HepG2 (cell line): ENCODE results near the gene TOP2A. TPM values are rescaled to one million over a fixed set of nuclear protein-coding genes. Genes with fewer than 3 reads are reported as not detected.
A peak's percentile ranks its signal among the peaks of the same experiment; 100 is the strongest.

Source experiments
- ATF7 ChIP-seq, 2 experiments: fragments of 450-650 bp in 1 of 2; sonication (generic) in 1 of 2; formaldehyde crosslinking in 1 of 2; IDR thresholded peaks; 2 replicates each; pipeline versions ENCODE4 v1.4.0 to v1.6.1; 2016 to 2020; ENCODE audit warnings: antibody characterized with exemption in 1 of 2, mild to moderate bottlenecking in 1 of 2, missing genetic modification reagents in 1 of 2
- CEBPG ChIP-seq: IDR thresholded peaks from 2 replicates; pipeline ENCODE4 v1.6.1; 2016
- CERS6 ChIP-seq: sonication (generic); formaldehyde crosslinking; IDR thresholded peaks from 2 replicates; pipeline ENCODE4 v1.5.0; 2020; ENCODE audit warnings: missing genetic modification reagents
- FOSL2 ChIP-seq: sonication (generic); formaldehyde crosslinking; IDR thresholded peaks from 2 replicates; pipeline ENCODE4 v1.4.0; 2020; ENCODE audit warnings: missing genetic modification reagents
- GTF2F1 ChIP-seq: fragments of 150-350 bp; IDR thresholded peaks from 2 replicates; pipeline ENCODE4 v1.6.1; 2014; ENCODE audit warnings: low read length
- KDM5B ChIP-seq: sonication (generic); formaldehyde crosslinking; IDR thresholded peaks from 2 replicates; pipeline ENCODE4 v1.4.0; 2020; ENCODE audit warnings: missing genetic modification reagents, mild to moderate bottlenecking, borderline replicate concordance
- MXD1 ChIP-seq: sonication (generic); formaldehyde crosslinking; IDR thresholded peaks from 2 replicates; pipeline ENCODE4 v1.4.0; 2020; ENCODE audit warnings: mild to moderate bottlenecking, missing genetic modification reagents
- MXD4 ChIP-seq: IDR thresholded peaks from 2 replicates; pipeline ENCODE4 v1.6.1; 2016; ENCODE audit warnings: mild to moderate bottlenecking, missing biosample characterization, missing genetic modification reagents
- MYC ChIP-seq: sonication (generic); formaldehyde crosslinking; IDR thresholded peaks from 2 replicates; pipeline ENCODE4 v1.9.0; 2021; ENCODE audit warnings: missing genetic modification reagents, borderline replicate concordance
- PAX8 ChIP-seq: sonication (generic); formaldehyde crosslinking; IDR thresholded peaks from 2 replicates; pipeline ENCODE4 v1.8.0; 2022; ENCODE audit warnings: mild to moderate bottlenecking, missing genetic modification reagents, borderline replicate concordance
- RARG ChIP-seq: sonication (generic); formaldehyde crosslinking; IDR thresholded peaks from 2 replicates; pipeline ENCODE4 v1.4.0; 2020; ENCODE audit warnings: low read depth, mild to moderate bottlenecking, missing genetic modification reagents
- RORA ChIP-seq: sonication (generic); formaldehyde crosslinking; IDR thresholded peaks from 2 replicates; pipeline ENCODE4 v1.5.0; 2020; ENCODE audit warnings: mild to moderate bottlenecking, missing genetic modification reagents, moderate library complexity
- SMAD9 ChIP-seq: sonication (generic); formaldehyde crosslinking; IDR thresholded peaks from 2 replicates; pipeline ENCODE4 v1.5.1; 2020; ENCODE audit warnings: mild to moderate bottlenecking, missing genetic modification reagents
- SRY ChIP-seq: sonication (generic); formaldehyde crosslinking; IDR thresholded peaks from 2 replicates; pipeline ENCODE4 v1.8.0; 2022; ENCODE audit warnings: mild to moderate bottlenecking, missing genetic modification reagents
- SUZ12 ChIP-seq: fragments of 150-350 bp; IDR thresholded peaks from 2 replicates; pipeline ENCODE4 v1.6.1; 2014; ENCODE audit warnings: low read depth, low read length
- THAP8 ChIP-seq: sonication (generic); formaldehyde crosslinking; IDR thresholded peaks from 2 replicates; pipeline ENCODE4 v1.5.1; 2020; ENCODE audit warnings: missing genetic modification reagents, mild to moderate bottlenecking, borderline replicate concordance
- ZBED4 ChIP-seq: sonication (generic); formaldehyde crosslinking; IDR thresholded peaks from 2 replicates; pipeline ENCODE4 v1.4.0; 2020; ENCODE audit warnings: missing genetic modification reagents, borderline replicate concordance
- ZNF24 ChIP-seq: fragments of 450-650 bp; IDR thresholded peaks from 2 replicates; pipeline ENCODE4 v1.6.1; 2017; ENCODE audit warnings: antibody characterized with exemption, mild to moderate bottlenecking
- ZNF264 ChIP-seq: sonication (generic); formaldehyde crosslinking; IDR thresholded peaks from 2 replicates; pipeline ENCODE4 v1.4.0; 2020; ENCODE audit warnings: missing genetic modification reagents
- ZNF343 ChIP-seq: sonication (generic); formaldehyde crosslinking; IDR thresholded peaks from 2 replicates; pipeline ENCODE4 v1.4.0; 2020; ENCODE audit warnings: mild to moderate bottlenecking, missing genetic modification reagents
- ZNF367 ChIP-seq: sonication (generic); formaldehyde crosslinking; IDR thresholded peaks from 2 replicates; pipeline ENCODE4 v1.4.0; 2020; ENCODE audit warnings: missing genetic modification reagents, borderline replicate concordance
- ZNF513 ChIP-seq: sonication (generic); formaldehyde crosslinking; conservative IDR thresholded peaks from 2 replicates; pipeline ENCODE4 v1.5.0; 2020; ENCODE audit warnings: missing genetic modification reagents
- ZNF644 ChIP-seq: IDR thresholded peaks from 2 replicates; pipeline ENCODE4 v1.6.1; 2016; ENCODE audit warnings: low read depth
- ZNF790 ChIP-seq: sonication (generic); formaldehyde crosslinking; IDR thresholded peaks from 2 replicates; pipeline ENCODE4 v1.8.0; 2022; ENCODE audit warnings: missing genetic modification reagents, mild to moderate bottlenecking, borderline replicate concordance
- polyA plus RNA-seq, 8 experiments: library from polyadenylated mRNA; depleted of rRNA in 3 of 8; stranded (reverse) in 7 of 8; unstranded in 1 of 8; fragments of >200 nt; fragmentation: Illumina TruSeq in 4 of 8; extraction: Trizol in 4 of 8; gene quantifications; 2 replicates each; pipeline versions ENCODE4 v1.2.1 to v1.2.3, GENCODE V29; 2011 to 2016; ENCODE audit warnings: low read depth in 4 of 8, missing spikeins in 1 of 8, mixed read lengths in 1 of 8; ENCODE audit not compliant: insufficient read depth in 1 of 8
- total RNA-seq, 5 experiments: library from RNA; depleted of rRNA; stranded (reverse); fragments of >200 nt; fragmentation: Illumina TruSeq; extraction: Trizol; gene quantifications; 2 replicates each; pipeline ENCODE4 v1.2.3, GENCODE V29; 2016; ENCODE audit warnings: low read depth in 1 of 5

Gene TOP2A
- total and polyA plus RNA-seq, 2 of the 13 experiments (the other 11 are each of a cell fraction or from before 2014, with no cell fraction given) = 108 to 327 TPM

- TF ChIP-seq RARG (CRISPR knock-in tag) (no peak), MXD1 (CRISPR knock-in tag) (no peak), KDM5B (CRISPR knock-in tag) (no peak; the same call in 1 of the 2 replicates), ZBED4 (CRISPR knock-in tag) (no peak), SMAD9 (CRISPR knock-in tag) (no peak), RORA (CRISPR knock-in tag) (no peak), ZNF513 (CRISPR knock-in tag) (no peak), ATF7 (IDR thresholded peaks at IDR 0.05) (no peak), ATF7 (CRISPR knock-in tag; IDR thresholded peaks at IDR 0.05) (no peak), FOSL2 (CRISPR knock-in tag) (peak; percentile 82), ZNF790 (CRISPR knock-in tag) (no peak), MXD4 (peak; percentile 38; the same call in 1 of the 2 replicates), CEBPG (CRISPR knock-in tag) (no peak; the same call in 1 of the 2 replicates), CERS6 (CRISPR knock-in tag) (no peak), ZNF264 (CRISPR knock-in tag) (no peak), SRY (CRISPR knock-in tag) (no peak), ZNF644 (CRISPR knock-in tag) (no peak), GTF2F1 (no peak), ZNF24 (no peak), ZNF343 (CRISPR knock-in tag) (no peak), SUZ12 (no peak), MYC (CRISPR knock-in tag) (no peak), THAP8 (CRISPR knock-in tag) (no peak), ZNF367 (no peak), PAX8 (CRISPR knock-in tag) (no peak)
Observed at GRCh38 chr17:40358323-40359038, 59.2 kb downstream of the TOP2A start (continued).
